GM20000 (cell line): ENCODE measurements around the gene WWOX.

Source experiments
- DNase-seq: peaks from one replicate; pipeline ENCODE4 v3.0.0; 2012; ENCODE audit warnings: low spot score
- TF ChIP-seq, protein P1 (sequence below): IDR thresholded peaks from 2 replicates; pipeline ENCODE4 v1.5.1; 2012; ENCODE audit warnings: mild to moderate bottlenecking, control low read depth; ENCODE audit errors: extremely low read depth, missing control alignments

Gene WWOX

GRCh38 chr16:78972986-78973385 is 873.5 kb downstream of the WWOX start:
- DNase-seq: no peak
- TF ChIP-seq, protein P1, sequence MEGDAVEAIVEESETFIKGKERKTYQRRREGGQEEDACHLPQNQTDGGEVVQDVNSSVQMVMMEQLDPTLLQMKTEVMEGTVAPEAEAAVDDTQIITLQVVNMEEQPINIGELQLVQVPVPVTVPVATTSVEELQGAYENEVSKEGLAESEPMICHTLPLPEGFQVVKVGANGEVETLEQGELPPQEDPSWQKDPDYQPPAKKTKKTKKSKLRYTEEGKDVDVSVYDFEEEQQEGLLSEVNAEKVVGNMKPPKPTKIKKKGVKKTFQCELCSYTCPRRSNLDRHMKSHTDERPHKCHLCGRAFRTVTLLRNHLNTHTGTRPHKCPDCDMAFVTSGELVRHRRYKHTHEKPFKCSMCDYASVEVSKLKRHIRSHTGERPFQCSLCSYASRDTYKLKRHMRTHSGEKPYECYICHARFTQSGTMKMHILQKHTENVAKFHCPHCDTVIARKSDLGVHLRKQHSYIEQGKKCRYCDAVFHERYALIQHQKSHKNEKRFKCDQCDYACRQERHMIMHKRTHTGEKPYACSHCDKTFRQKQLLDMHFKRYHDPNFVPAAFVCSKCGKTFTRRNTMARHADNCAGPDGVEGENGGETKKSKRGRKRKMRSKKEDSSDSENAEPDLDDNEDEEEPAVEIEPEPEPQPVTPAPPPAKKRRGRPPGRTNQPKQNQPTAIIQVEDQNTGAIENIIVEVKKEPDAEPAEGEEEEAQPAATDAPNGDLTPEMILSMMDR: no peak

- no peak for DNase-seq
Measured at GRCh38 chr16:78976212-78976611, 876.8 kb downstream of the WWOX start.

DNA sequence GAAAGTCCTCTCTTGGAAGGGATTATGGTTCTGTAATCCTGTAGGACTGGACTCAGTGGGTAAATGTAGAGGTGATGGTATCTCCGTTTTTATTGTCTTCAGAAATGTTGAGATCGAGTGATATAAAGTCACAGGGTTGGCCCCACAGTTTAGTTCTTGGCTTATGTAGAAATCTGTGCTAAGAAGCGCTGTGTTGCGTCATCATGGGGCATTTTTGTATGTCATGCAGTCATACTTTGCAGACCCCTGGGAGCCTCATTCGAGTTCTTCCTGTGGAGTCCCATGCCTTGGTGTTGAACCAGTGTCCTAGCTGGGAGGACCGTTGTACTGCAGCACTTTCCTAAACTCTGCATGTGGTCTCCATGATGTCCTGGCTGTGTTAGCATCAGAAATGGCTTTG is 881.4 kb downstream of the WWOX start:
- TF ChIP-seq, protein P1: no peak
- no peak for DNase-seq

More at GRCh38 chr16:78976212-78976611, 876.8 kb downstream of the WWOX start:
- TF ChIP-seq, protein P1: no peak

GRCh38 chr16:78982096-78982744 is 882.8 kb downstream of the WWOX start:
- DNase-seq: no peak
- TF ChIP-seq, protein P1: no peak

- TF ChIP-seq, protein P1: no peak
- no peak for DNase-seq
Measured at GRCh38 chr16:78984324-78984723, 884.9 kb downstream of the WWOX start.

GRCh38 chr16:78984887-78985464 is 885.5 kb downstream of the WWOX start:
- TF ChIP-seq, protein P1: no peak
- no peak for DNase-seq

DNA sequence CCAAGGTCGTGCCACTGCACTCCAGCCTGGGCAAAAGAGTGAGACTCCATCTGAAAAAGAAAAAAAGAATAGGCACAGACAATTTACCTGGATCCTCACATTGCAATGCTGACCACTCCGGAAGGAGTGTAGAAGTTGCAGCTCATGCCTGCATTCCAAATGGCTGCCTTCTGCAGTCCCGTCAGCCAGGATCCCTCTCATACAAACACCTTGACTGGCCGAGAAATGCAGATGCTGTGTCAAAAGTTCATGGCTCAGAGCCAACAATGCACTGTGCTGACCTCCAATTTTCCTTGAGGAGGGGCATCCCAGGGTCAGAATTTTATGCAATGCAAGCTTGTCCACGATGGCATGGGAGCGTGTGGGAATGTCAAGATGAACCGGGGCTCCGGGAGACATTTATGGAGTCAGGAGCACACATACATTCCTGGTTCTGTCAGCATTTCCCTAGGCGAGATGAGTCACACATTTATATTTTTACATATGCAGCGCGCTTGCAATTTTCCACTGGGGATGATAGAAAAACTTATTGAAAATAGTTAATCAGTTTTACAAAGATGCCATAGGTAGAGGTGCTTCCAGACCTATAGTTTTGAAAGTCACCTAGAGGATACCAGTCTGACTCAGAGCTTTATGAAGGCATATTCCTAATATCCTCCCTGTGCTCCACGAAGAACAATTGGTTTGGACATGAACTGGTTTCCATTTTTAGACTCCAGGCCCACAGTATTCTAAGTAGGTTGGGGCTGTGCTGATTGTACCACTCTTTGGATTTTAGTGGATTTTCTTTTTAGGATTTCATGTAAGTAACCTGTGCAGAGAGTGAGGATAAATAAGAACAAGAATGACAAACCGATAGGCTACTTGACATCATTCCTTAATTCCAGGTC is 886.5 kb downstream of the WWOX start:
- TF ChIP-seq, protein P1: no peak
- no peak for DNase-seq
